NCI-H2029 treated with DMSO at 0.1 percent for 48 hours (cell line): Measurements from ENCODE around the gene SYT1.

Experiments
- DNase-seq: peaks from one replicate; lab custom pipeline; 2025; lab: John Stamatoyannopoulos, UW

The SYT1 gene

DNA sequence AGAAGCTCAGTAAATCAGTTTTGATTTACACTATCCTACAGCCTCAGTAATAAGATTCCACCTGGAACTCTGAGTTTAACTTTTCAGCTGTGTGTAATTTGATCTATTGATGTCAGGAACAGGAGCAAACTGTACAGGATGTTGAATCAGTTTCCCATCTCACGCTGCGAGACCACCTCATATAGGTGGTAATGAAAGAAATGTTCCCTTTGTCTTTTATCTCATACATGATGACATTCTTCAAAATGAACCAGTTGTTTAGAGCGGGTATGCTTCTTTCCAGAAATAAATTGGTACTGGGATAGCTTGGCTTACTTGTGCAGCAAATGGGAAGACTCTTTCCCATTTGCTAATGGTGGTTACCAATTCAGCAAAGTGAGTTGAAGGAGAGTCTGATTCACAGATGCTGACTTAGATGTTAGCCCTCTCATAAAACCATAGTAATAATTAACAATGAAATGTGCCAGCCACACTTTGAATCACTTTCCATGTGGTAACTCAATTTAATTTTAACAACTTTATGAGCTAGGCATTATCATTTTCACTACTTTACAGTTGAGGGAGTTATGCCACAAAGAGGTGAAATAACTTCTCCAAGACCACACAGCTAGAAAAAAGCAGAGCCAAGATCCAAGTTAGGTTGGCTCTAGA lies 574.7 kb downstream of the SYT1 start:
- DNase-seq = no peak

DNA sequence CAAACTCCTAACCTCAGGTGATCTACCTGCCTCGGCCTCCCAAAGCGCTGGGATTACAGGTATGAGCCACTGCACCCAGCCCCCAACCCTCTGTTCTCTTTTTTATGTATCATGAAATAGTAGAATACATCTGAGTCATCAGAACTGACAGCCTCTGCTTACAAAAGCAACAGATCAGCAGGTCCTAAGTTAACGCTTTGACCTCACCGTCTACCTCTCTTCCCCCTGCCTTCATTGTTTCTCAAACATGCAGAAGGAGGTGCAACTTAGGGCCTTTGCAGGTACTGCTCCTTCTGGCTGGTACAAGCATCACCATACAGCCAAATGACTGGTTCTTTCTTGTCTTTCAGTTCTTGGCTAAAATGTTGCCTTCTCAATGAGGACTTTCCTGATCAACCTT lies 577.0 kb downstream of the SYT1 start:
- no peak for DNase-seq

DNA sequence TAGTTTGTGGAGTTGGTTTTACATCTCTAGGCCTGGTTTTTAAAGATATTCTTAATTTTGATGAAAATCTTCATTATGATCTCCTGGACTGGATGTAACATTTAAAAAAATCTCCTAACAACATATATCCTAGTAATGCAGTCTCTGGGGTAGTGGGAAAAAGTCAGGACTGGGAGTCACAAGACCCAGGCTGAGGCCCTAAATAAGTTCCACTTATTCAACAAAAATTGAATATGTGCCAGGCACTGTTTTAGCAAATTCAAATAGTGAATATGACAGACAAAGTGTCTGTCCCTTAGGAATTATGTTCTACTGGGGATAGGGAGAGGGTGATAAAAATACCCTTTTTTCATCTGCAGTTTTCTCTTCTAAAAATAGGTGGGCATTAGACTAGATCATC lies 577.8 kb downstream of the SYT1 start:
- no peak for DNase-seq

DNA sequence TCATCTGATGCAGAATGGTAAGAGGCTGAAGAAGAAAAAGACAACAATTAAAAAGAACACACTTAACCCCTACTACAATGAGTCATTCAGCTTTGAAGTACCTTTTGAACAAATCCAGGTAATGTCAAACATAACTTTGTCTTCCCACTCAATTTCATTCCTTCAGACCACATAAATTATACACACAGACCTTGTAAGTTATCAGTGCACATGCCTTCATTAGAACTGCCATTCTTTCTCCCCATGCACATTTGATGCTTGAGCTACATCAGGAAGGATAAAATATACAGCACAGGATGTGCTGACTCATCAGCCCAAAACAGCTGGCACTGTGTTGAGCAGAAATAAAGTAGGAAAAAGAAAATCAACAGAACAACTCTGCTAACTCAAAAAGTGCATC lies 579.5 kb downstream of the SYT1 start:
- DNase-seq = no peak

DNA sequence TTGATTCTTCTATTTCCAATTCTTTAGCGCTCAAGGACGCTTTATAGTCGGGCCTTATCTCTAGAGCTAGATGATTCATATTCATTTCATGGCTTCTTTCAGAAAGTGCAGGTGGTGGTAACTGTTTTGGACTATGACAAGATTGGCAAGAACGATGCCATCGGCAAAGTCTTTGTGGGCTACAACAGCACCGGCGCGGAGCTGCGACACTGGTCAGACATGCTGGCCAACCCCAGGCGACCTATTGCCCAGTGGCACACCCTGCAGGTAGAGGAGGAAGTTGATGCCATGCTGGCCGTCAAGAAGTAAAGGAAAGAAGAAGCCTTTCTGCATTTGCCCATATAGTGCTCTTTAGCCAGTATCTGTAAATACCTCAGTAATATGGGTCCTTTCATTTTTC lies 584.2 kb downstream of the SYT1 start:
- DNase-seq = no peak

DNA sequence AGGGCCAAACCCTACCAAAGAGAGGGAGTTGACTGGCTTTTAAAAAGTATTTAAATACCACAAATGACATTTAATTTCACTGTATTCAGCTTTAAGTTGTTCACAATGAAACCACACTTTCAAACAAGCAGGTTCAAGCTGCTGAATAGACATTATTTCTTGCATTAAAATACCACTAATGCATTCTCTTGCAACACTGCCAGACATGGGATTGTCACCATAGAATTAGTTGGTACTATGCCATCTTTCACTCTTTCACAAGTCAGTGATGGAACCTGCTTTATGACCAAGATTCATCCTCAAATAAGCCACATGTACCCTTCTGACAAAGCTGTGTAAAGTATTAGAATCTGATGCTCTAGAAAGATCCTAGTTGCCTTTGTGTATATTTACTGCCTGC lies 586.8 kb downstream of the SYT1 start:
- DNase-seq = no peak

DNA sequence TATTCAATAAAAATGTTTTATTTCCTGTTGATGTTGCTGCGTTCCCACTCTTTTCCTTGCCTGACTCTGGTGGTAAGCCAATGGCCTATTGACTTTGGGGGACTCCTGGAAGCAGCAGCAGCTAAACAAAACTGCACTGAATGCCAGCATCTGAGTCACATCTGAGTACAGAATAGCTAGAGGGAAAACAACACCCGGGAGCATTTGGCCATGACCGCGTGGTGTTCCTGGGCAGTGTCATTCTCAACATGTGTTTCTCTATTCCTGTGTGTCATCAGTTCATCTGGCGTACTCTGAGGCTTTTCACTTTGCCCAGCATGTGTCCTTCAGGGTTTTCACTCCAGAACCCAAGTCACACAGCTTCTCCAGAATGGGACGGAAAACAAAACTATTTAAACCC lies 587.4 kb downstream of the SYT1 start:
- no peak for DNase-seq

DNA sequence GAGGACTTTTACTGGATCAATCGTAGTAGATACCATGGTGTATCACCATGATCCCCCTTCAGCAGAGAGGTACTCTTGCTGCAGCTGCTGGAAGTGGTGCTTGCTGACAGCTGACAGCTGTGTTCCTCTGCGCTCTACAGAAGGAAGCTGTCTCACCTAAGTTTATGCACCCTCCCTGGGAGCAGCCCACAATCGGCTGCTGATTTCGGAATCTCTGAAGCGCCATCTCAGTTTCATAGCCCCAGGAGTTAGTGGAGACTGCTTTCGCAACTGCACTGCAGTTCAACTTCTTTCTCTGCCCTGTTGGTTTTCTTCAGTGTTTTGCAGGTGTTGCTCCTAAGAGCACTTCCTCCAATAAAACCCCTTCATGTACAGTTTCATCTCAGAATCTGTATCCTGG lies 588.3 kb downstream of the SYT1 start:
- DNase-seq = no peak

DNA sequence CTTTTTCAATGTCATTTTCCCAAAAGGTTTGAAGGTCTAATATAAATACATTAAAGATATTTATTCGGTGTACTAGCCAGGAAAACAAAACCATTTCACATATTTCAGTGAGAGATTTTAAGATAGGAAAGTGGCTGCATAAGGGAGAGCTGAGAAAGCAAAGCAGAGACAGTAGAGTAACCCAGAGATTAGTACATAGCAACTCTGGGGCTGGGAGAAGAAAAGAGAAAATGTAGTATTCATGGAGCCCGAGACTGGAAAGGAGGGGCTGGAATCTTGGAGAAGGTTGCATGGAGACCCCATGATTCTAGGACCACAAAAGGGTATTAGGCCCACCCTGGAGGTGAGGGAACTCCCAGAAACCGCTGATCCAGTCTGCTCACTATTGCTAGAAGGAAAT lies 589.2 kb downstream of the SYT1 start:
- no peak for DNase-seq

DNA sequence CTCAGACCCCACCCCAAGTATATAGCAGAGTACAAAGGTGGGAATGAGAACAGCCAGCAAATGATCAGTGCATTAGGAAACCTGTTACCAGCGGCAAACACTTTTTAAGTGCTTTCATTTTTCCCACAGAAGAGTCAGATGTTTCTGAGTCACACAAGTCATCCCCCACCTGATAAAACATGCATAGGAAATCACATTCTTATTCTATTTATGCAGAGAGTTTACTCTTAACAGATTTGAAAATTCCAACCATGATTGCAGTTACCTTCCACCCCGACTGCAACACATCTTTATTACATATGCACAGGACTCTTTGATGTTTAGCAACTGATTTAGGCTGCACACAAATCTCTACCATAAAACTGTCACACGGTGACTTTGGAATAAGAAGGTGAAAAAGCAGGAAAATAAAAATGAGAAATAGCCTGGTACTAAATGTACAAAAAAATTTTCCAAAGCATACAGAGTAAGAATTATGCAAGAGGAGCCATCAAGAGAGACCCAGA lies 589.8 kb downstream of the SYT1 start:
- DNase-seq = no peak

DNA sequence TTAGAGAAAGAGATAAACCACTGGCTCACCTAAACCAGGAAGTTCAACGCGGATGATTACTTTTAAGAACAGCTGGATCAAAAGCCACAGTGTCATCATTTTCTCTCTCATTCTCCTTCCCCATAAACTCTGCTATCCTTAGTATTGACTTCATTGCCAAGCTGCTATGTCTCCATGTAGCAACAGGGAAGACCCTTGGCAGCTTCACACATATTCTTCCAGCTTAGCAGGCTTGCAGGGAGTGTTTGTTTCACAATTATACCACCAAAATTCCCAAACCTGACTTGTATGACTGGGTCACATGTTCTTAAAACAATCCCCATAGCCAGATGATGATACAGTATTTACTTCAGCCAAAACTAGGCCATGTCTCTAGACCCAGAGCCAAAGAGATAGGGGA lies 590.7 kb downstream of the SYT1 start:
- no peak for DNase-seq

DNA sequence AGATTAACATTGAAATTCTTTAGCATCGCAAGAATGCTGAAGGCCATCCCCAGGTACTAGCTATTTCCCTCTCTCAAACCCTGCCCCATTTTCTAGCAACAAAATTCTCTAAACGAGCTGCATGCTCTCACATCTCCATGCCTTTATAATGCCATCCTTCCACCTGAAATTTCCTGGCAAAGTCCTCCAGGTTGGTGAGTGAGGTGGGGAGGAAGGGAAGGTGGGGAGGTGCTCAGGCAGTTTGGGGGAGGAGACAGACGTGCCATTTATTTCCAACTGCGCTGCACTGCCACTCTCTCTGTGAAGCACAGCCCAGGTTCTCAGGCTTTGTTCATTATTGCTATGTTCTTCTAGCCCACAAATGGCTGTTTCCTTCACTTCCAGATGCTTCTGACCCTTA lies 617.7 kb downstream of the SYT1 start:
- DNase-seq = no peak

DNA sequence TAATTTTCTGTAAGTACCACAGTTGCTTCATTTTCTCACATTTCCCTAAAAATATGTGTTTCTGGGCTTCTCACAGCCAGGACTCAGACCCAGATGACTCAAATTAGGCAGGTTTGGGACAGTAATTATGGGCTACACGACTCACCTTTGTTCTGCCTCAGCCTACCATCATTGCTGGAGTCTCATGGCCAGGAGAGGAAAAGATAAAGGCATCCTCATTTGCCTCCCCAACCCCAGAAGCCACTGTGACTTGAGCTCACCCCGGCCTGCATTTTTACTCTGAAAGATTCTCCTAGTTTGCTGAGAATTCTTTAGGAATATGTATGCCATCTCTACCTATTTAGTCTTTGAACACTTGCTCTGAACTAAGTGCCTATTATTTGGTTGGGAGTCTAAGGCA lies 618.3 kb downstream of the SYT1 start:
- DNase-seq = no peak

DNA sequence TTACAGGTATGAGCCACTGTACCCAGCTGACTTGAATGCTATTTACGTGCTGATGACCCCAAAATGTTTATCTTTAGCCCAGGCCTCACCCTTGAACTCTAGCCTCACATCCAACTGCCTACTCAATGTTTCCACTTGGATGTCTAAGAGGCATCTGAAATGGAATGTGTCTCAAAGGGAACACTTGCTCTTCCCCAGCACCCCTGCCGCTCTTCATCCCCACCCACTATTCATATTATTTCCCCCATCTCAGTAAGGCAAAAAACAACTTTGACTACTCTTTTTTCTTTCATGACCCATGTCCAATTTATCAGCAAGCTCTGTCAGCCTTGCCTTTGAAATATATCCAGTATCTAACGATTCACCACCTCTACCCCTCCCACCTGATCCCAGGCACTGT lies 621.6 kb downstream of the SYT1 start:
- DNase-seq = no peak

DNA sequence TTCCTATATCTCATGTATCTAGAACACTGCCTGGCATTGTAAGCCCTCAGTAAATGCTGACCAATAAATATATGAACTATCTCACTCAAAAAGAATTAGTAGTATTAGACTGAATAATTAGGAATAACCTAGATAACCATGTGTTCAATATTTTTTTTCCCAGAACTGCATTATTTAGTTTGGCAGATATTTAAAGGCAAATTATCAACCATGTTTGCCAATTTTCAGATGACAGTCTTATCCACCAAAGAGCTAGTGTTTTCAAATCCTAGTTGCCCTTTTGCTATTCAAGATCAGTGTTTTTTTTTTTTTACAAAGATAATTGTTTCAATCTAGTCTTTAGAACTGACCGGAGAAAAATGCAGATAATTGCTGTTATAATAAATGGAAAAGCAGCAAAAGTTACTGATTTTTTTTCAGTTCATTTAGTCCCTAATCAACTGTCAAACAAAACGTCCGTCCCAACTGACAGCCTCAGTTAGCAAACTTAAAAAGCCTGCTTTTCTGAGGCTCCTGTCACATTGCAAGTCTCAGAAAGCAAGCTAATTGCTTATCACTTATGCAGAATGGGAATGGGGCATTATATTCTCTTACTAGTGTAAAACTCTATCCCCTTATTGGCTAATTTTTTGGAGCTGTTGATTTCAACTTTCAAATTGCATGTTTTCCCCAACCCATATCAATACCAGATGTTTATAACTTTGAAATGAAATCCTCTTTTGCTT lies 623.0 kb downstream of the SYT1 start:
- DNase-seq = no peak
